NCI-H748 (cell line): Measurements from ENCODE around the gene ZFHX3.
A peak's percentile ranks its signal among the peaks of the same experiment; 100 is the strongest.

Experiments
- DNase-seq: peaks from one replicate; lab custom pipeline; 2025; ENCODE audit not compliant: unreplicated experiment; lab: John Stamatoyannopoulos, UW

ZFHX3 gene

DNA sequence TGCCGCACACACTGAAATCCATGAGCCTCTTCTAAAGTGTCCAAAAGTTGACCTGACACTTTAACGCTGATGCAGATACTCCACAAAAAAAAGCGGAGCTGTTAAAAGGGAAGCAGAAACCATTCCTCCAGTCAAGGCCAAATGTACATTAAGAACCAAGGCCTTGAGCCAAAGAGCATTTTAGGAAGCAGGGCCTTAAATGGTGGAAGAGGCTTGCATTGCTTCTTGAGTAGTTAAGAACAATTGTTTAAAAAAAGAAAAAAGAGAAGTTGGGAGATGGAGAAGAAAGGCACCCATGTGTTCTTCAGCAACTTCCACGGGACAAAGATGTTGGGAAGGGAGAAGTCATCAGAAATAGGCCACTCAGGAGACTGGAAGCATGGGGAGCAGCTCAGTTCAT is 6.3 kb downstream of the ZFHX3 start:
- DNase-seq = no peak

DNA sequence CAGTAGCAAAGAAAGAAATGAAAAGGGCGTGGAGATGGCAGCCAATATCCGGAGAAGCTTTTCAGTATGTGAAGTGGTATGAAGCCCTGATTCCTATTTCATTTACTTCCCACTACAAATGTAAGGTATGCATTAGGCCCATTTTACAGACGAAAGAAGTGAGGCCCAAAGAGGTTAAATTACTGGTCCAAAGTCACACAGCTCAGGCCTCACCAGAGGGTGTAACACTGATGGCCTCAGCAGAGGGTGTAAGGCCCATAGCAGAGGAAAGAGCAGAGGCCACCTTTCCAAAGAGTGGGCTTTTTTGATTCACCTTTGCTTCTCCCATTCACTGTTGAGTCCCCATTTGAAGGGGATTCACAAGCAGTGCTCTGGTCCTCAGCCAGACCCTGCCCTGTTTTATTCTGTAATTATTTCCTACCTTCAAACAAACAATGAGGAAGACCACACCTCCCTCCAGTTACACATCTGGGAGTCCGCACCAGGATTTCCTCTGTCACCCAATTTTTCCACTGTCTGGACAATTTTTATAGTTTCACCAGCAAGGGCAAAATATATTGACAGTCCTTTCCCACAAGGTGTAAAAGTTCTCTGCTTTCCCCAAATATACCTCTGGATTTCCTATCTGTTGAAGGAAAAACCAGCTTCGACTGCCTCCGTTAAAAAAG is 7.1 kb downstream of the ZFHX3 start:
- no peak for DNase-seq

DNA sequence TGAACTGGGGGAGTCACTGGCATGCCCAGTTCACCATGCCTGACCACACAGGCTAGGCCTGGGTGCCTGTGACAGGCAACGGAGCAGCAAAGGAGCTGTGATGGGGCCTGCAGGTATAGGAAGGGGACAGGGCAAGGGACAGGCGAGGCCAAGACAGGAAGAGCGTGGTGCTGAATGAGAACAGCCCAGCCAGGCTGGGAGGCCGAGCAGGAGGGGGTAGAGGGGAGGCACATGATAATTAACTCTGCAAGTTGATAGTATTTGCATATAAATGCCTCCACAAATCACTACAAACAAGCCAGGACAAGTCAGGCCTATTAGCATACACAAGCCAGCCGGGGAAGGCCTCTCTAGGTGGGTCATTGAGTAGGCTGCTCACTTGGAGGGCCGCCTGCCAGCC is 7.8 kb downstream of the ZFHX3 start:
- DNase-seq = peak; percentile 48

DNA sequence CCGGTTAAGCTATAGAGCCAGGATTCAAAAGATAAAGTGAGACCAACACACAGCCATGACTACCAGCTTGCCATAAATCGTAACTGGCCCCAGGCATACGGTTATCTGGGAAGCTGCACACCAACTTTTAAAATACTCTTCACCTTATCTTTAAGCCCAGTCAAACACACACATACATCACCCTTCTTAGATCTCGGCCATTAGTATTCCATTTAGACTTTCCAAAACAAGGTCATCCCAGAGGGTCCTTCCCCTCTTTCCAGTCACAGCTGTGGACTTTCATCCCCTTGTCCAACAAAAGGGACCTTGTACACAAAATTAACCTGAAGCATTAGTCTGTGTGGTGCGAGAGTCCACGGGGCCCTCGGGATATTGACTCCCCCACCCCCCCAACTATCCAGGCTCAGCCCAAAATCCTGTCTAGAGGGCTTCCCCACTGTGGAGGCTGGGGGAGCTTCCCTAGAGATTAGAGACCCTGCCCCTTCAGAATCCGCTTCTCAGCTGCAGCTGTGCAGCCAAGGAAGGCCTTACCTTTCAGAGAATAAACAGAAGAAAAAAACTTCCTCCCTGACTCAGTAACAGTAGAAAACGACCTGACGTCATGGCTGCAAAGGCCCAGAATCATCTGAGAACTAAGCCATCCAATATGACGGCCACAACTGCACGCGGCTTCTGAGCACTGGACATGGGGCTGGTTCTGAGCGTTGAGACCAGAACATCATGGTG is 9.9 kb downstream of the ZFHX3 start:
- no peak for DNase-seq

DNA sequence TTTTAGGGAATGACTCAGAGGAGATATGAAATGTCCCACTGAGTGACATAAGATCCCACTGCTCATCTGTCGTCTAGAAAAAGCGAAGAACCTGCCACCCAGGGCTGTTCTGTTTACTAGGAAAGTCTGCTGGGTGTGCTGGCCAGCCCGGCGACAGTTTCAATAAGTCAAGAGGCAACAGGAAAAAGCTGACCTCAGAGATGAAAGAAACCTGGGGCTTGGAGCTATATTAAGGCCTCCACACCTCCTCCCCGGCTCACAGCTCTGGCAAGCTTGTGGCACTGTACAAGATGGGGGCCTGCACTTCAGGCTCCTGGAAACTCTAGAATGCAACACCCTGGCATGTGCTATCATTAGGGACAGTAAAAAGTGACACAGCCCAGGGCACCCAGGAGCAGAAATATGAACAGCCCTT is 10.6 kb downstream of the ZFHX3 start:
- no peak for DNase-seq

DNA sequence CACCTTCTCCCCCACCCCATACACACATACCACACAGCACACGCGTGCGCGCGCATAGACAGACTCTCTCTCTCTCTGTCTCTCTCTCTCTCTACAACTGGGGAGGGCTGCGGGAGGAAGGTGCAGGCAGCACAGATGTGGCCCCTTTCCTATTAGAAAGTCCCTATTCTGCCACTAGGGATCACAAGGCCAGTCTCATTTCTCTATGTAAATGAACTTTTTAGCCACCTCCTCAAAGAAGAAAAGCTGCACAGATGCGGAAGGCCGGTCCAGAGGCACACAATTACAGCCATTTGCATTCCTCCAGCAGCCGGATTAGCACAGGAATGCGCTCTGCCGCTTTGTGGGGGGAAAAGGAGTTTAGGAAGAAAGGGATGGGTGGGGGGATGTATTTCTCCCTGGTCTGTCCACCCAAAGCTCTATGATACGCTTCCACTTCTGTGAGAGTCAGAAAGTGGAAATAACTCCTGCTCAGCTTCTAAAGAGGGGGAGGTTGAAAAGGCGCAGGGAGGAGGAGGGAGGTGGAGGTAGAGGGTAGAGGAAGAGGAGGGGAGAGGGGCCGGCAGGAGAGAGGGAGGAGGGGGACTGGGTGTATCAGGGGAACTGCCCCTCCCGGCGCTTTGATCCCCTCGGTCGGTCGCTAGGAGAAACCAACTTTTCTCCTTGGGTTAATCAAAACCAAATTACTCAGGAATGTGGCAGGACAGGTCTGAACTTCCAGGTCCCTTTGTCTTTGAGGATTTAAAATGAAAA is 11.7 kb downstream of the ZFHX3 start:
- peak; percentile 3 for DNase-seq

DNA sequence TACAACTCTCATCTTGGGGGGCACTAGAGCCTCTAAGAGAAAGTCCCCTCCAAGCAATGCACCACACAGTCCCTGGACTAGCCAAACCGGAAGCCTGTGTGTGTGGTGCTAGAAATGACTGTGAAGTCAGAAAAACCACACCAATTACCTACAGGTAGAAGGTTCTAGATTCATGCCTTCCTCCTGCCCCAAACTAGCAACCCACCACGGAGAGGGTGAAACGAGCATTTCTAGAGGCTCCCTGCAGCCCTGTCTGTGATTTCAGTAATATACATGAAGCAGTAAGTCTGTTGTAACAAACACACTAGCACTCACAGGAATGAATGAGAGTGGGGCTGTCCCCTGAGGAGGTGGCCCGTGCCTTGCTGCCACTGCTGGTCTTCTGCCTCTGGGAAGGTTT is 13.6 kb downstream of the ZFHX3 start:
- DNase-seq = no peak

DNA sequence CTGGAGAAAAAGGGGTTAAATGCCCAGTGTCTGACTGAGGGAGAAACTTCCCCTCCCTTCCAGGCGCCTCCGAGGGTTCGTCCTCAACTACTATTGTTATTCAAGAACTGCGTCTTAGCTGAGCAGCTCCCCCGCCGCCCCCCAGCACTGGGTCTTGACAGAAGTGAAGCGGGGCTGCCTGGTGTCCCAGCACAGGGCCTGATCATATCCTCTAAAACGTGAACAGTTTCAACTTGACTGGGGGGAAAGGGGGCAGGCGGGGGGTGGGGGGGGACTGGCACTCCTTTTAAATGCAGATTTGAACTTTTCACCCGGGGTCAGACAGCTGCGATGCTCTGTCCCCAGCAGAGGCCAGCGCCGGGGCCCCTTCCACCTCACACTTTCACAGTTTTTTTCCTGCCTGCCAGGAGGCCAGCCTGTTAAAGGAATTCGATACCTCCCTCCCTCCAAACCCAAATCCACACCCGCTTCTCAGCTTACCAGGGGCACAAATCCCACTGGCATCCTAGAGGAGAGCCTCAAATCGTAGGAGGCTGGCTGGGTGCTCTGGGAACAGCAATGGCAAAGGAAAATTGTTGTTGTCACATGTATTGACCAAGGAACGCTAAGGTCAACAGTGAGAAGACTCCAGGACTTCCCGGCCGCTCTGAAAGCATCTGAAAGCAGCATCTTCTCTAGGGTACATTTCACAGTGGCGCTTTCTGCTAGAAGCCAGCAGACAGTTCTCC is 14.5 kb downstream of the ZFHX3 start:
- DNase-seq = no peak

DNA sequence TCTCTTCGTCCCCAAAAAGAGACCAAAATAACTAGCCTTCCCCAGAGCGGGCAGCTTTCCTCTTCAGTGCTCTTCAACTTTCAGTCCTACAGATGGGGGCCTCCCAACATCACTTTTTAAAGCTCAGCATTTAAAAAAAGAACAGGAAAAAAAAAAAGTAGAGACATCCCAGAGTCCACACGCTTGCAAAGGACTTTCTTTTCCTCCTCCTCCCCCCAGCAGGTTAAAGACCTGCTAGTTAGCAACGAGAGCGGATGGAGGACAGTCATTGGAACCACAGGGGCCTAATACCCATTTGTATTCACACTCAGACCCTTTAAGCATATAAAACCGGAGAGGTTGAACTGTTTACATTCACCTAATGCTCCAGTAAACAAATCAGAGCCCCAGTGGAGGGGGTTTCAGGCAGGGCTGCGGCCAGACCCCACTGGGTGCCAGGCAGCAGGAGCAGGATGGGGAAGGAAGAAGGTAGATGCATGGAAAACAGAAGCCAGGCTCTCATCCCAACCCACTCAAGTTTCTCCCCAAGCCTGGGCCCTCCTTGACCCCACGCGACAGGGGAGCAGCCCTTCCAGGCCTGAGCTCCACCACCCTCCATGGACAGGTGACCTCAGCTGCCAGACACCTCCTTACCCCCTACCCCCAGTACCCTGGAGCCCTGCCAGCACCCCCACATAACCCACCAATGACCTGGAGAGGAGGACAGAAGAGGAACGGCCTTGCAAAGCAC is 15.2 kb downstream of the ZFHX3 start:
- DNase-seq = no peak

DNA sequence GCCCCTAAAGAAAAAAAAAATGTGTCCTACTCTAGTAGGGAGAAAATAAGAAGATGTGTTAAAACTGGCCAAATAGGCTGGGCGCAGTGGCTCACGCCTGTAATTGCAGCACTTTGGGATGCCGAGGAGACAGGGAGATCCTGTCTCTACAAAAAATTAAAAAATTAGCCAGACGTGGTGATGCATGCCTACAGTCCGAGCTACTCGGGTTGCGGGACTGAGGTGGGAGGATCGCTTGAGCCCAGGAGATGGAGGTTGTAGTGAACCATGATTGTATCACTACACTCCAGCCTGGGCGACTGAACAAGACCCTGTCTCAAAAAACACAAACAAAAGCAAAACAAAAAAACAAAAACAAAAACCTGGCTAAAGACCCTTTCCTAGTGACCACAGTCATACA is 15.9 kb downstream of the ZFHX3 start:
- DNase-seq = no peak

DNA sequence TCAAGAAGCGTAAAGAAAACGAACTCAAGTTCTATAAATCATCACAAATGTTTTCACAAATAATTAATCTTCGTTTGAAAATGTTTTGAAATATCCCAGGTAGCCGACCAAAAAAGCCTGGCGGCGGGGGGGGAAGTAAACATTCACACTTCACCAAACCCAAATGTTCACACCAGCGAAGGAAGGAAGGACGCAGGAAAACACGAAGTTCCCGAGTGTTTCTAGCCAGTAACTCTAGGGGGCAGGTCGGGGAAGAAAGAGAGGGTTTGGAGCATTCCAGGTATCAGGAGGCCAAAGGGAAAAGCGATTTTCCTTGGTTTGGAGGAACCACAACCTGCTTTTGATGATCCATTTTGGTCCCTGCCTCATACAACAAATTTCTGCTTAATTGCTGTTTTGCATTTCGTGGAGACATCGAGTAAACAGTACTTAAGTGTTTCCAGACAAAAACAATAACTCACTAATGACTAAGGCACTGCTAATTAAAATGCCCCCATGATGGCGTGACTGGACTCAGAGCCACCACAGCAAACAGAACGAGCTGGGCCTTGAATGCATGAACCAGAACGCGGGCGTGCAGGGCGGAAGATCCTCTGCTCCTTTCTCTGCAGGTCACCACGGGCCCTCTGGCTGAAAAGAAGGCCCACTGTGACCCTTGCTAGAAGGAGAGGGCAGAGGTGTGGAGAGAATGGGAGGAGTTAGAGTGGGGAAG is 16.6 kb downstream of the ZFHX3 start:
- DNase-seq = no peak

DNA sequence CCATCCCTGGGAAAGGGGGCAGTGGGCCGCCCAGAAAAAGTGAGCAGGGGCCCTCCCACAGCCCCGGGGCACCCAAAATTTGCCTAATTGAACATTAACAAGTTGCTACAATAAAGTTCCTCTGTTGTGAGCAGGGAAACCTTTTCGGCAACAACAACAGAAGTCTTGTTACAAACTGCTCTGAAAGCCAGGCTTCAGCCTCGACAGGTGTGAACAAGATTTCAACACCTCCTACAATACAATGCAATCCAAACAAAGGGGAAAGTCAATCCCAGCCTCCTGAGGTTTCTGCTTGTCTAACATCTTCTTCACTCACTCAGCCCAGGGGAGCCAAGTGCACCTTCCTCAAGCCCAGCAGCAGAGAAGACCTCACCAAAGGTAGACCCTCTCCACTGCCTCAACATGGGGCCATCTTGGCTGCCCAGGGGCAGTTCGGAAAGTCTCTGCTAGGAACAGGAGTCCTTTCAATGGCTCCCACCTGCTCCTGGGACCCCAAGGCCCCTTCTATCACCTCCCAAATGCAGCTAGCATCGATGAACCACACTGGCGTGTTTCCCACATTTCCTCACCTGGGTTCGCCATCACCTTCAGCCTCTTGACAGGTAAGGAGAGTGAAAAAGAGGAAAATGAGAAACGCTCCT is 19.1 kb downstream of the ZFHX3 start:
- DNase-seq = no peak

DNA sequence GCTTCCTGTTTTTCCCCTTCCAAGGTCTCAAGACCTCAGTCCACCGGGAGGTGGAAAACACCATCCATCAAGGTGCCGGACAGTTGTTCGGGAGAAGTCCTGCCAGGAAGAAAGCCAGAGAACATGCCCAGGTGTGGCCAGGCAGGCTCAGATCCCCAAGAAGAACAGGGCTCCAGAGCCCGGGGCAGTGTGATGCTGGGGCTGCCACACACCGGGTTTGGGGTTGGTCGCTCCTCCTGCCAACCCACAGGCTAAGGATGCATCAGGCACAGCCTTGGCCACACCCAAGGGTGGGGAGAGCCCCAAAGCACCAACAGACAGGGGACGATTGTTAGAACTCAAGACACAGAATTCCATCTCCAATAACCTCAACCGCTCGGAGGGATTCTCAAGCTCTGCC is 19.7 kb downstream of the ZFHX3 start:
- no peak for DNase-seq

DNA sequence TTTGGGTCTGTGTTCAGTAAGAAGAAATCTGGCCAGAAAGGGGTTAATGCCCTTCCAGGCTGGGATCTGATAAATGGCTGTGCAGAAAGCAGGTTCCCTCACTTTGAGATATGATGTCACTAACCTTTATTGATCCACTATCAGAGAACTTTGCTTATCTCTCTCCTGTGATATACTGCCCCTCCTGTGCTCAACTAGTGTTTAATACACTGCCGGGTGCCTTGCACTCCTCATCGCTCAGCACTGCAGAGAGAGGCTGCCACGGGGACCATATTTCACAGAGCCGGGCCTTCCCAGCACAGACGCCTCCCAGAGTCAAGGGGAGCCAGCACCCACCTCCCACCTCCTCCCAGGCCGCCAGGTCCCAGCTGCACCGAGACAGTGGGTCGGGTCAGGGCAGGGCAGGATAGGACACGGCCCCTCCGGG is 20.2 kb downstream of the ZFHX3 start:
- no peak for DNase-seq

DNA sequence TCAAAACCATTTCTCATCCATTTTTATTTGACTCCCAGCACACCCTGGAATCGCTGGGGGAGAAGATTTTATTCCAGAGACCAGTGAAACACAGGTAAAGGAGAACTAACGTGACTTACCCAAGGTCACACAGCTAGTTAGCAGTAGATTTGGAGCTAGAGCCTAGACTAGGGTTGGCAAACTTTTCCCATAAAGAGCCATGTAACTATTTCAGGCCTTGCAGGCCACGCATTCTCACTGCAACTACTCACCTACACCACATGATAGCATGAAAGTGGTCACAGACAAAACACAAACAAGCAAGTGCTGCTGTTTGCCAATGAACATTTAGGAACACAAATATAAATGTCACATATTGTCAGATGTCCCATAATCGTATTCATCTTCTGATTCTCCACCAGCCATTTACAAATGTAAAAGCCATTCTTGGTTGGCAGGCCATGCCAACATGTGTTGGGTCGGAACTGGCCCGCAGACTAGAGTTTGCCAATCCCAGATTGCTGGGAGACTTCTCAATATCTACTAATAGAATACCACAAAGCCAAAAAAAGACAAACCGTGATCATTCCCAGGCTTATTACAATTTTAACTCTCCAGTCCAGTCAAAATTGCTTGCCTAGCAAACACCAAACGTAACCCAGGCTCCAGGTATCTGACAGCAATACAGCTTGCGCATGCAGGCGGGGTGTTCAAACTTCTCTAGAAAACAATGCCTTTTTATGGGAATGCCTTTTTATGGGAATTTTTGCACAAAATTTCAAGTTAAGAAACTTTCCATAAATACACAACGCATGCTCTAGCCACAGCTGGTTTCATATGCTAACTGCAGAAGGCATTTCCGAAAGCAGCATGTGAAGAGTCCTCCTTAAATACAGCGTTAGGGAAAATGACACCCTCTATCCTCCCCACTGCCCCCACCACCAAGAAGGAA is 20.9 kb downstream of the ZFHX3 start:
- no peak for DNase-seq

DNA sequence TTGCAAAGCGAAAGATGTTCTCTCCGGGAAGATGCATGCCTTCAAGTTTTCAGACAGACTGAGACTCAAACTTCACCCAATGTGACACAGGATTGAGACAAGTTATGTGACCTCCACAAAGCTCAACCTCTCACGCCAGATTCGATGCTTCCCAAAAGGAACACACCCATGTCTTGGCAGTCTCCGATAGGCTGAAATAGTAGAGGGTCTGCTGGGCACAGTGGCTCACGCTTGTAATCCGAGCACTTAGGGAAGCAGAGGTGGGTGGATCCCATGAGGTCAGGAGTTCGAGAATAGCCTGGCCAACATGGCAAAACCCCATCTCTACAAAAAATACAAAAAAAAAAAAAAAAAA is 22.1 kb downstream of the ZFHX3 start:
- DNase-seq = no peak

DNA sequence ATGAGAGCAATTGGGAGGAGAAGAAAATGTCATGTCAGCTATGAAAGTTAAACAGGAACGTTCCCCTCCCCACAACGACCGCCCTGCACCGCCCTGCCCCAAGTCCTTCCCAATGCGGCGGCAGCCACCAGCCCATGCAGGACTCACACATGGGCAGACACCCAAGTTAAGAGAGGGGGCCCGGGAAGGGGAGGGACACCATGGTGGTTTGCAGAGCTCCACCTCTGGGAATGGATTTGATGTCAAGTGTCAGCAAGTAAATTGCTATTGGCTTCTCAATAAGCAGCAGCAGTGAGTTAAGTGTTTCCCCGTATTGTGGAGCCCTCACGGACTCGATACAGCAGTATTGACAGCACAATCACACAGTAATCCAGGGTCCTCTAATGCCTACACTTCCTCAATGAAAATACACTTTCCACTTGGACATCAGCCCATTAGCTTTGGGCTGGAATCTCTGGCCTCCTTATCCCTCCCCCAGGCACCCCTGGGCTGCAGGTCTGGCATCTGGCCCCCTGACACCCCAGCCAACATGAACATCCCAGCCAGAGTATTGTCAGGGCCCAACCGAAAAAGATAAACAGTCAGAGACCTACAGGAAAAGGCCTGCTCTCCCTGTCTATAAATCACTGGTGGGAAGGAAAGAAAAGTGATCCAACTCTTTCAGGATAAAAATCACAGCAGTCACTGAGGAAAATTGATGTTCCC is 22.6 kb downstream of the ZFHX3 start:
- no peak for DNase-seq

DNA sequence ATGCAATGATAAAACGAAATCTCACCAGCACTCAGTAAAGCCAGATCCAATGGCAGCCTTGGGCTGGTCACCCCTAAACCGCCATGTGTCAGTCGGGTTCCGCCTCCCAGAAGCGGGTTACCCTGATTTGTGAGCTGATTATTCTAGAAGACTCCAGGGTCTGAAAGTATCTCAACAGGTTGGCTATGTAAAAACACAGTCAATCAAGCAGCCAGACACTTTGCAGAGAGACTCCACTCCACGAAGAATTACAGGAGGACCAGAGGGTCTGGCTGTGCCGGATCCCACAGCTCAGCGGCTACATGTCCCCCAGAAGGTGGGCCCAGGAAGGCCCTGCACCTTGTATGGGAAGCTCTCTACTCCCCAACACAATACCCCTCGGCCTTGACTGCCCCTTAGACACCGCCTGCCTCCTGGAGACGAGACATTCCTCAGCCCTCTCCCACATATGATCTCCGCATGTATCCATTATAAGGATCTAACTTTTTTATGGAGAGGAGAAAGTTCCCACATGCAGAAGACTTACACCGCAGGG is 23.3 kb downstream of the ZFHX3 start:
- no peak for DNase-seq
